ENCODE data around the gene RAB11B. TPM values are rescaled to one million over a fixed set of nuclear protein-coding genes. Genes with fewer than 3 reads are reported as not detected.

The RAB11B gene
- total RNA-seq, 4 donors from 2014 or later: 28.6 to 71.8 (median 36.1) TPM

DNA sequence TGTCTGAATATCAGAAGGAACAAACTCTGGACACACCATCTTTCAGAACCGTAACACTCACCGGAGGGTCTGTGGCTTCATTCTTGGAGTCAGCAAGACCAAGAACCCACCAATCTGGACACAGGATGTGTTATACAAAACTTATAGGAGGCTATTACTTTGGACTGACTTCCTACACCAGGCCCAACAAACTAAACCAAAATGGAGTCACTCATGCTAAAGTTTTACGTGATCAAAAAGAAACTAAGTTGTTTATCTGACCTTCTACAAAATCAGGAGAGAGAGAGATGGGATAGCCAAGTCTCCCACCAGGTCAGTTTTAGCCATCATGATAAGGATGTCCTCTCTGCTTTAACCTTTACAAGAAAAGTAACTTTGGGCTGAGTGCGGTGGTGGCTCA is 3.2 kb upstream of the RAB11B start:
- Histone ChIP-seq H3K4me3 (no peak overlapping the region), H3K4me1 (peaks cover 7 to 23% (median 12%) of the 10 kb centered on the region in 3 donors), H3K27ac (no peak overlapping the region), H3K36me3 (no peaks in the 10 kb centered on the region), H3K9me3 (no peaks in the 10 kb centered on the region), H3K27me3 (no peaks in the 10 kb centered on the region)
- WGBS, 2 donors (ENCODE audit: low coverage in 1 of 2): 64 to 80% methylated on average over 2 to 4 of the region's 4 CpGs
- ATAC-seq: no peak
- TF ChIP-seq, protein P1, sequence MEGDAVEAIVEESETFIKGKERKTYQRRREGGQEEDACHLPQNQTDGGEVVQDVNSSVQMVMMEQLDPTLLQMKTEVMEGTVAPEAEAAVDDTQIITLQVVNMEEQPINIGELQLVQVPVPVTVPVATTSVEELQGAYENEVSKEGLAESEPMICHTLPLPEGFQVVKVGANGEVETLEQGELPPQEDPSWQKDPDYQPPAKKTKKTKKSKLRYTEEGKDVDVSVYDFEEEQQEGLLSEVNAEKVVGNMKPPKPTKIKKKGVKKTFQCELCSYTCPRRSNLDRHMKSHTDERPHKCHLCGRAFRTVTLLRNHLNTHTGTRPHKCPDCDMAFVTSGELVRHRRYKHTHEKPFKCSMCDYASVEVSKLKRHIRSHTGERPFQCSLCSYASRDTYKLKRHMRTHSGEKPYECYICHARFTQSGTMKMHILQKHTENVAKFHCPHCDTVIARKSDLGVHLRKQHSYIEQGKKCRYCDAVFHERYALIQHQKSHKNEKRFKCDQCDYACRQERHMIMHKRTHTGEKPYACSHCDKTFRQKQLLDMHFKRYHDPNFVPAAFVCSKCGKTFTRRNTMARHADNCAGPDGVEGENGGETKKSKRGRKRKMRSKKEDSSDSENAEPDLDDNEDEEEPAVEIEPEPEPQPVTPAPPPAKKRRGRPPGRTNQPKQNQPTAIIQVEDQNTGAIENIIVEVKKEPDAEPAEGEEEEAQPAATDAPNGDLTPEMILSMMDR (IDR thresholded peaks at IDR 0.05): no peak
- no peak for TF ChIP-seq POLR2A (IDR thresholded peaks at IDR 0.05)
- TF ChIP-seq EP300 (IDR thresholded peaks at IDR 0.05): no peak
- no peak for TF ChIP-seq POLR2AphosphoS5 (IDR thresholded peaks at IDR 0.05)

DNA sequence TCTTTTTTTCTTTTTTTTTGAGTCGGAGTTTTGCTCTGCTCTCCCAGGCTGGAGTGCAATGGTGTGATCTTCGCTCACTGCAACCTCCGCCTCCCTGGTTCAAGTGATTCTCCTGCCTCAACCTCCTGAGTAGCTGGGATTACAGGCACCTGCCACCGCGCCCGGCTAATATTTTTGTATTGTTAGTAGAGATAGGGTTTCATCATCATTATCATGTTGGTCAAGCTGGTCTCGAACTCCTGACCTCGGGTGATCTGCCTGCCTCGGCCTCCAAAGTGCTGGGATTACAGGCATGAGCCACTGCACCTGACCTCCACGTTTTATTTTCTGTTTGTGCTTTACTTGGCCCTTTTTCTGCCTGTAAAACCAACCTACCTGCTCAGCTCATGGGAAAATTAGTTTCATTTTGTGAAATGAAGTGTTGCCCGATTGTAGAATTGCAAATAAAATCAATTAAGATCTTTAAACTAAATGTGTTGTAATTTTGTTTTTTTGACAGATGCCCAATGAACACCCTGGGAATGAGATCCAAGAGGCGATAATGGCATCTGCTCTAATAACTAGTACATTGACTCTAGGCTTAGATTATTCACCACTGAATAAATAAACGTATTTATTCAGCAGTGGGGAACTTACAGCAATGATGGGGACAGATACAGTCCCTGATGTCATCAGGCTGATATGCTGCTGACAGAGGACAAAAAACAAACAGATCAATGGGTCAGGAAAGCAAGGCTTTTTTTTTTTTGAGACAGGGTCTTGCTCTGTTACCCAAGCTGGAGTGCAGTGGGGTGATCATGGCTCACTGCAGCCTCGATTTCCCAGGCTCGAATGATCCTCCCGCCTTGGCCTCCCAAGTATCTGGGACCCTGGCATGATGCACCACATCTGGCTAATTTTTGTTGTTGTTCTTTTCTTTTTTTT is 2.2 kb upstream of the RAB11B start:
- Histone ChIP-seq H3K27ac (peak overlapping the region in 1 of 4 donors; percentile 14), H3K27me3 (no peaks in the 10 kb centered on the region), H3K4me1 (peaks cover 7 to 33% (median 21%) of the 10 kb centered on the region in 3 donors), H3K36me3 (no peaks in the 10 kb centered on the region), H3K4me3 (no peak overlapping the region), H3K9me3 (no peaks in the 10 kb centered on the region)
- TF ChIP-seq, protein P1 (IDR thresholded peaks at IDR 0.05): no peak
- TF ChIP-seq POLR2AphosphoS5 (IDR thresholded peaks at IDR 0.05): no peak
- TF ChIP-seq EP300 (IDR thresholded peaks at IDR 0.05): no peak
- no peak for TF ChIP-seq POLR2A (IDR thresholded peaks at IDR 0.05)
- 82 to 86% methylated on average over 12 to 15 of the region's 16 CpGs for WGBS, 2 donors (ENCODE audit: low coverage in 1 of 2)
- ATAC-seq: no peak

DNA sequence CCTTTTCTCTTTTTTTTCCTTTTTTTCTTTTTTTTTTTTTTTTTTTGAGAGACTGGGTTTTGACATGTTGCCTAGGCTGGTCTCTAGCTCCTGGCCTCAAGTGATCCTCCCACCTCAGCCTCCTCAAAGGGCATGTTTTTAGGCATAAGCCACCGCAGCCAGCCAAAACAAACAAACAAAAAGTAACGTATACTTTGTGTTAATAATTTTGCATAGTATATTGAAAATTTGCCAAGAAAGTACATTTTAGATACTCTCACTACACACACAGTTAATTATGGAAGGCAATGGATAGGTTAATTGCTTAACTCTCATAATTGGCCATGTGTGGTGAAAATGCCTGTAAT is 1.6 kb upstream of the RAB11B start:
- H3K4me3 ChIP-seq: no peak overlapping the region
- H3K27me3 ChIP-seq: no peaks in the 10 kb centered on the region
- 22 to 29% methylated on average over 1 of the region's 2 CpGs for WGBS, 2 donors (ENCODE audit: low coverage in 1 of 2)
- H3K9me3 ChIP-seq: no peaks in the 10 kb centered on the region
- no peaks in the 10 kb centered on the region for H3K36me3 ChIP-seq
- TF ChIP-seq, protein P1 (IDR thresholded peaks at IDR 0.05): no peak
- TF ChIP-seq POLR2A (IDR thresholded peaks at IDR 0.05) (no peak), POLR2AphosphoS5 (IDR thresholded peaks at IDR 0.05) (no peak), EP300 (IDR thresholded peaks at IDR 0.05) (no peak)
- H3K4me1 ChIP-seq: peaks cover 7 to 39% (median 27%) of the 10 kb centered on the region in 3 donors
- no peak for ATAC-seq
- H3K27ac ChIP-seq: peak overlapping the region in 2 of 4 donors; percentile 20 to 98

DNA sequence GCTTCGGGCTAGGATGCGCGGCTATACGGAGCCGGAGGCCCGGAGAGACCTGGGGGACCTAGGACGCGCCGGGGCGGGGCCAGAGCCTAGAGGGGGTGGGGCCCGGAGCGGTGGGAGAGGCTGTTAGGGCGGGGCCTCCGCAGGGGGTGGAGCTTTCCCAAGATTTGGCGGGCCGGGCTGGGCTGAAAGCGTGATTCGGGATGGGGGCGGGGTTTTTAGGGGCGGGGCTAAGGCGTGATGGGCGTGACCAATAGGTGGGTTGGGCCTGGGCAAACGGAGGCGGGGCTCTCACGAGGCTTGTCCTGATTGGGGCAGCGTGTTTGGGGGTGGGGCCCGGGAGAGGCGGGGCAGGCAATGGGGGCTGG is 439 bp downstream of the RAB11B start:
- no peaks in the 10 kb centered on the region for H3K36me3 ChIP-seq
- WGBS, 2 donors (ENCODE audit: low coverage in 1 of 2): 0% methylated on average over 3 of the region's 28 CpGs; no CpG with 5 or more reads in 1 of the 2 donors
- H3K4me3 ChIP-seq: peak overlapping the region; percentile 78 to 82
- TF ChIP-seq EP300 (IDR thresholded peaks at IDR 0.05) (no peak), POLR2A (IDR thresholded peaks at IDR 0.05) (no peak), POLR2AphosphoS5 (IDR thresholded peaks at IDR 0.05) (no peak)
- TF ChIP-seq, protein P1 (IDR thresholded peaks at IDR 0.05): no peak
- peak overlapping the region; percentile 98 to 100 (median 99) for H3K27ac ChIP-seq
- H3K27me3 ChIP-seq: no peaks in the 10 kb centered on the region
- peak; percentile 77 for ATAC-seq
- H3K9me3 ChIP-seq: no peaks in the 10 kb centered on the region
- peaks cover 7 to 59% (median 39%) of the 10 kb centered on the region in 3 donors for H3K4me1 ChIP-seq

All from gastroesophageal sphincter (tissue), 4 donors.